NCI-H345 treated with DMSO at 0.1 percent for 48 hours (cell line): ENCODE data around the gene CLCN7.
"Not testable (repeated sequence)": the region's sequence is repeated elsewhere in the genome, so short reads cannot be mapped to it uniquely, and the experiment has no call there.

ENCODE experiments used
- DNase-seq: peaks from one replicate; lab custom pipeline; 2025; ENCODE audit not compliant: unreplicated experiment; lab: John Stamatoyannopoulos, UW

Gene CLCN7

DNA sequence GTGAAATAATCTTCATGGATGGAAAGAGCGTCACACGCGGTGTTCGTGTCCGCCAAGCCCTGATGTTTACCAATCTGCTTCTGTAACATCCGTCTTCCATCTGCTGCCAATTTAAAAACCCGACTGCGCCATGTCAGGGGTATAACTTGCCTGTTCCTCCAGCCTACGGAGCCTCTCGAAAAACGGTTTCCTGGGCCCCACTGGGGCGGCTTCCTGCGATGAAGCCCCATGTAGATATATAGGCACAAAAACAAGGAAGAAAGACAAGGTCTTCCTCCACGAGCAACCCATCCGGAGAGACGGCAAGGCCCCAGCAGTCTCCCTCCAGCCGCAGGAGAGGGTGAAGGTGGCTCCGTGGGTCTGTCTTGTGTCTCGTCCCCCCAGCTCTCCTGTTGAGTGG, 13.8 kb upstream of the CLCN7 start, which contains the start of gene PTX4:
Gene PTX4 (minus strand): TSS at position 326 of the 400 bp plus-strand sequence. CDS start 35 bp downstream, at position 291.
- DNase-seq = no peak

- DNase-seq = no peak
Measured at GRCh38 chr16:1488054-1488601, 13.3 kb upstream of the CLCN7 start.

DNA sequence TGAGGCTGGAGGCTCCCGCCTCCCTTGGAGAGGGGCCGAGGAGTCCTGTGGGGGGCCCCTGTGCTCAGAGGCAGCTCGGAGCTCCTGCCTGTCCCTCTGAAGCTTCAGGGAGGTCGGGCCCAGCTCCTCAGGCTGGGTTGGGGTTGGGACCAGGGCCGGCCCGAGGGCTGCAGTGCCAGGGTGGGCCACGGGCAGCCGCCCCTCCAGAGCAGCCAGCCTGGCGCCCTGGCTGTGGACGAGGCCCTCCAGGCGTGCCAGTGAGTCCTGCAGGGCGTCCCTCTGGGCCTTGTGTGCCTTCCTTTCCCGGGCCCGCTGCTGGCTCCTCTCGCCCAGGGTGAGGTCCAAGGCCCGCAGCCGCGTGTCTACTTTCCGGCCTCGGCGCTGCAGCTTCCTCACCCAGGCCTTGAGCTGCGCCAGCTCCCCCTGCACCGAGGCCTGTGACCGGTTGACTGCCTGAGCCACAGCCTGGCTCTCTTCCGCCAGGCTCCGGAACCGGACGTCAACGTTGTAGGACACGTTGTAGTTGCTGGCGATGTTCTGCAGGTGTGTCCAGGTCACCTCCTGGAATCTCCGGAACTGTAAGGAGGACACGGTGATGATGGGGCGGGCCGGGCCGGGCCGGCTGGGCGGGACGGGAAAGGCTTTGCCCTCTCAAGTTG, 12.7 kb upstream of the CLCN7 start:
- DNase-seq = no peak

GRCh38 chr16:1486551-1487390, 11.9 kb upstream of the CLCN7 start:
- no peak for DNase-seq

DNA sequence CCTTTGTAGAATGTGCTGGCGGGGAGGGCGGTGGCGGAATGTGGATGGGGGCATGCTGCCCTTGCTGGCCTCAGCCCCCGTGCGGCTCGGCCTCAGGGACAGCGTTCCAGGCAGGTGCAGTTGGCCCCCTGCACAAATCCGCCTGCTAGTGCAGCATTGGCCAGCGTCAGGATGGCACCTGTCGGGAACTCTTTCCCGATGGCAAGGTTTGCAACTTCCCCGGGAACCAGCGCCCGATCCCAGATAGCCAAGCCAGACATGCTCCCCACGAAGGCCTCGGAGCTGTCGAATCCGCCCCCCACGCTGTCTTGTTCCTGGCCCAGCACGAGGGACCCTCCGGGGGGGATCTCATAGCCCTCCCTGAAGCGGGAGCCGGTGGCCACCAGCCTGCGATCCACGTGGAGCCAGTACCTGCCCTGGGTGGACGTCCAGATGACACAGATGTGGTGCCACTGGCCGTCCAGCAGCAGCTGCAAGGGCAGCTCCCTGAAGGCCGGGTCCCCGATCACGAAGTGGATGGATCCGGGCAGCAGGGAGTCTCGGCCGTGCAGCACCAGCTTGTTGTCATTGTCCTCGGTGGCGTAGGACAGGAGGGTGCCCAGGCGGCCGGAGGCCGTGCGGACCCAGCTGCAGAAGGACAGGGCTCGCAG, 11.1 kb upstream of the CLCN7 start:
- no peak for DNase-seq

DNA sequence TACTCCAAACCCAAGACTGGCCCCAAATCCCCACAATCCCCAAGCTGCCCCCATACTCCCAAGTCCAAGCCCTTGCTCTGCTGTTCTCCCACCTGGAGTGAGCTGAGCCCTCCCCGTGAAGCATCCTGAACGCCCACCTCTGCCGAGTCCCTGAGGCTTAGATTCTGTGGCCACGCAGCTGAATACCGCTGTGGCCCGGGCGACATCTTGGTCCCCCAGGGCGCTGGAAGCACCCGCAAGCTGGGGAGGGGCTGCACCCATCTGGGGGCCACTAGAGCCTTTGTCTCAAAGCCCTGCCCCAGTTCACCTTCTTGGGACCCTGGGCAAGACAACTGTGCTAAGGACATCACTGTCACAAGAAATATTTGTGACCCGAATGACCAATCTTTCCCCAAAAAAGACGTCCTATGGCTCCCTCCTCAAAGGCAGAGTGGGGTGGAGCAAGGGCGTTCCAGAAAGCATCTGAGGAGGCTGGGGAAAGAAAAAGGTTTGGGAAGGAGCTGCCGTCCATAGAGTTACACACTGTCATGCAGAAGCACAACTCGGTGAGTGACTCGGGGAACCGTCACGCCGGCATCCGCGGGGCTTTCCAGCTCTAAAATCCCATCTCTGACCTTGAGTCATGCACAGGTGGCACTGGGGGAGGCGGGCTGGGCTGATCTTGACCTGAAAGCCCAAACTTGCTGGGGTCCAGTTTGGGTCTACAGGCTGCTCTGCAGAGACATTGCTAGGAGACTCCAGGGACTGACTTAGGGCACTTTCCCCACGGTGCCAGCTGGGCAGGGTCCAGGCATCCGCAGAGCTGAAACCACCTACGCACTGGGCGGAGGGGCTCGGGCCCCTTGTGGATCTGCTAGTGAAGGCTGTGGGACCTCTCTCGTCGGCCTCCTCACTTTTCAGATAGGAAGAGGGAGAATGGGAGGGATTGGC, 7.3 kb upstream of the CLCN7 start:
- DNase-seq = no peak

- DNase-seq = not testable (repeated sequence)
Measured at GRCh38 chr16:1478937-1479336, 4.1 kb upstream of the CLCN7 start.

DNA sequence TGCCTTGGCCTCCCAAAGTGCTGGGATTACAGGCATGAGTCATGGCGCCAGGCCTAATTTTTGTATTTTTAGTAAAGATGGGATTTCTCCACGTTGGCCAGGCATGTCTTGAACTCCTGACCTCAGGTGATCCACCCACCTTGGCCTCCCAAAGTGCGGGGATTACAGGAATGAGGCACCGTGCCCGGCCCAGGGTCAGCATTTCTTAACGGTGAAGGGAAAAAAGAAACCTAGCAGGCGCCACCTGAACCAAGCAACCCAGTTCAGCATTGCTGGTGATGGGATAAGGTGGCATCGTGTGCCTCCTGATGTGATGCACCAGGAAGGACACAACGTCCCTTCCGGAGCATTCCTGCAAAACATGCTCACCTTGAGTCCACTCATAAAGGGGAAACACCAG, 2.2 kb upstream of the CLCN7 start:
- no peak for DNase-seq

- no peak for DNase-seq
Measured at GRCh38 chr16:1475552-1476114, 805 bp upstream of the CLCN7 start.

- no peak for DNase-seq
Measured at GRCh38 chr16:1474082-1474795, 589 bp downstream of the CLCN7 start.

DNA sequence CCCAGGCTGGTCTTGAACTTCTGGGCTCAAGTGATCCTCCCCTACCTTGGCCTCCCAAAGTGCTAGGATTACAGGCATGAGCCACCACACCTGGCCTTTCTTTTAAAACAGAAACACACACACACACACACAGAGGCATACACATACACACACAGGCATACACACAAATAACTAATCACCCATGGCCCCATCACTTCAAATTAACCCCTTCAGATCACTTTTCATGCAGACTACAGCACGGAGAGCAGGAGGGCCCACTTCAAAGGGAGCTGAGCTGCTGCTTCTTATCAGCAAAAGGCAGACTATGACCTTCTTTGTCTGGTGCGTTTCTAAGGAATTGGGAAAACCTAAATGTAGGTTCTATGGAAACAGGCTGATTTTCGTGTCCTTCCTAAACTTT, 1.9 kb downstream of the CLCN7 start:
- no peak for DNase-seq

GRCh38 chr16:1471569-1472194, 3.1 kb downstream of the CLCN7 start:
- DNase-seq = no peak

DNA sequence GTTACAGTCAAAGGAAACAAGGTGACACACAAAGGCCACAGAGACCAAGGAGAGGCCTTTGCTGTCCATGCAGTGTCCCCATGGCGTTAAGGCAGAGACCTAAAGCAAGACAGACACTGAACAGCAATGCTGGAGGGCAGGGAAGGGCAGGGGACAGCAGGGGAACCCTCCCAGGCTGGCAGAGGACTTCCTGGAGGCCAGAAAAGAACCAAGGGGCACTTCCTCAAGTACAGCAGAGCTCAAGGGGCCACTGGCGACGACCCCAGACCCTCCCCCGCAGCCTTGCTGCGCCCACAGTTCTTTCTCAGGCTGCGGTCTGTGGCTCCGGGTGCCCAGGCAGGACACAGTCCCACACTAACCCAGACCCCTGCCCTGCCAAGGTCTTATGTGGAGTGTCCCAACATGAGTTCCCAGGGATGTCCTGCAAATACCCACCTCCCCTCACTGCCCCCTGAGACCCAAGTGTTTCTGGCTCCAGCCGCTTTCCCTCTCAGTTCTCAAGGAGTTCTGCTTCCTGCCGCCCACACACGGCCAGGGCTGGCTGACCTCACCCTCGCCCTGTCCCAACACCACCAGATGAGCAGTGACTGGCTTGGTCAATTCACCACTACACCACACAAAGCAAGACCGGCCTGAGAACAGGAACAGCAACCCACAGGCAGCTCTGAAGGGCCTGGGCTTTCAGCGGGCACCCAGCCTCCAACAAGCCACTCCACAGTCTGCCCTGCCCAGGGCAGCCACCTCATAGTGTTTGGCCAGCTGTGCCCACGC, 4.2 kb downstream of the CLCN7 start:
- DNase-seq = no peak

- no peak for DNase-seq
Measured at GRCh38 chr16:1469693-1470201, 5.1 kb downstream of the CLCN7 start.

GRCh38 chr16:1469141-1469540, 5.7 kb downstream of the CLCN7 start:
- DNase-seq = not testable (repeated sequence)

DNA sequence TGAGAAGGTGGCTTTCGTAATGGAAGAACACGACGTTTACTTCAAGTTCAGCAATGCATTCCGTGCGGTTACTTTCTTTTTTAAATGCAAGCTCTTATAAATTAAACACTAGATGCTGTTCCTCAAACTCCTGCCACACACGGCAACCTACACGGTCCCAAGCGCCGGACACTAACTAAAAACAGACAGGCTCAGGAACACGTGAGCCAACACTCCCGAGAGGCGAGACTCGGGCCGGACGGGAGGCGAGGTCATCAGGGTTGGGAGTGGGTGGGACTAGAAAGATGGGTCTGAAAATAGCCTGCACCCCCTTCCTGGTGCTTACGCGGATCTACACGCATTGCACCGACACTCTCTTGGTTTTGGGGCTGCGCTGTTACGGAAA, 6.4 kb downstream of the CLCN7 start:
- no peak for DNase-seq

GRCh38 chr16:1466968-1467521, 7.8 kb downstream of the CLCN7 start:
- DNase-seq = no peak

GRCh38 chr16:1466054-1466453, 8.8 kb downstream of the CLCN7 start:
- DNase-seq = no peak
